WTC11 (cell line): ENCODE results near the gene PCSK5.

Experiments used
- PRRX2 ChIP-seq: fragments of 250-450 bp; sonication (Bioruptor Pico); IDR thresholded peaks from 2 replicates; pipeline ENCODE4 v1.8.0; 2021; ENCODE audit warnings: mild to moderate bottlenecking
- ZNF423 ChIP-seq: fragments of 250-450 bp; sonication (Bioruptor Pico); IDR thresholded peaks from 2 replicates; pipeline ENCODE4 v2.1.2; 2022; ENCODE audit warnings: mild to moderate bottlenecking, moderate library complexity
- TF ChIP-seq, protein P1 (sequence below): fragments of 200-600 bp; IDR thresholded peaks from 2 replicates; pipeline ENCODE4 v1.8.0; 2022; ENCODE audit warnings: antibody characterized with exemption

DNA sequence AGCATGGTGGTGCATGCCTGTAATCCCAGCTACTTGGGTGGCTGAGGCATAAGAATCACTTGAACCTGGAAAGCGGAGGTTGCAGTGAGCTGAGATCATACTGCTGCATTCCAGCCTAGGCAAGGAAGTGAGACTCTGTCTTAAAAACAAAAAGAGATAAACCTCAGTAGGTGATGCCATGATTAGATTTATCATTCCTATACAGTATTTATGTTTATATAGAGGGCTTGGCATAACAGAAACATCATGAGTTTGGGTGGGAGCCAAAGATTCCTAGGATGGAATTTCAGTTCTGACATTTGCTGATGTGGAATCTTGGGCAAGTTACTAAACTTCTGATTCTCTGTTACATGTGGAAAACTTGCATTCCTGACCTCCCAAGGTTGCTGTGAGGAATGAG, 481.4 kb downstream of the PCSK5 start:
- TF ChIP-seq, protein P1, sequence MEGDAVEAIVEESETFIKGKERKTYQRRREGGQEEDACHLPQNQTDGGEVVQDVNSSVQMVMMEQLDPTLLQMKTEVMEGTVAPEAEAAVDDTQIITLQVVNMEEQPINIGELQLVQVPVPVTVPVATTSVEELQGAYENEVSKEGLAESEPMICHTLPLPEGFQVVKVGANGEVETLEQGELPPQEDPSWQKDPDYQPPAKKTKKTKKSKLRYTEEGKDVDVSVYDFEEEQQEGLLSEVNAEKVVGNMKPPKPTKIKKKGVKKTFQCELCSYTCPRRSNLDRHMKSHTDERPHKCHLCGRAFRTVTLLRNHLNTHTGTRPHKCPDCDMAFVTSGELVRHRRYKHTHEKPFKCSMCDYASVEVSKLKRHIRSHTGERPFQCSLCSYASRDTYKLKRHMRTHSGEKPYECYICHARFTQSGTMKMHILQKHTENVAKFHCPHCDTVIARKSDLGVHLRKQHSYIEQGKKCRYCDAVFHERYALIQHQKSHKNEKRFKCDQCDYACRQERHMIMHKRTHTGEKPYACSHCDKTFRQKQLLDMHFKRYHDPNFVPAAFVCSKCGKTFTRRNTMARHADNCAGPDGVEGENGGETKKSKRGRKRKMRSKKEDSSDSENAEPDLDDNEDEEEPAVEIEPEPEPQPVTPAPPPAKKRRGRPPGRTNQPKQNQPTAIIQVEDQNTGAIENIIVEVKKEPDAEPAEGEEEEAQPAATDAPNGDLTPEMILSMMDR: no peak
- TF ChIP-seq ZNF423 (CRISPR knock-in tag): no peak
- no peak for TF ChIP-seq PRRX2 (CRISPR knock-in tag)
